ENCODE data around the gene TAF1B. TPM values are rescaled to one million over a fixed set of nuclear protein-coding genes. Genes with fewer than 3 reads are reported as not detected.
A peak's percentile ranks its signal among the peaks of the same experiment; 100 is the strongest.

The TAF1B gene
- total RNA-seq, 1 donor from 2014 or later, result 19.5 TPM

GRCh38 chr2:9941996-9942390, 98.7 kb downstream of the TAF1B start:
- no peaks in the 10 kb centered on the region for H3K36me3 ChIP-seq
- H3K27ac ChIP-seq, result no peak overlapping the region
- no peak overlapping the region for H3K4me3 ChIP-seq
- intact Hi-C loops (cut with DNase I), result no loop called here
- ATAC-seq, result no peak
- no peaks in the 10 kb centered on the region for H3K9me3 ChIP-seq
- no peak for TF ChIP-seq CTCF (IDR thresholded peaks at IDR 0.05)
- peaks cover 5% of the 10 kb centered on the region for H3K4me1 ChIP-seq
- H3K27me3 ChIP-seq, result peaks cover 4% of the 10 kb centered on the region
- DNase-seq, result no peak

GRCh38 chr2:9944330-9944758, 101.1 kb downstream of the TAF1B start:
- Histone ChIP-seq H3K4me1 (peaks cover 5% of the 10 kb centered on the region), H3K27me3 (peaks cover 4% of the 10 kb centered on the region), H3K36me3 (no peaks in the 10 kb centered on the region), H3K9me3 (no peaks in the 10 kb centered on the region), H3K27ac (no peak overlapping the region), H3K4me3 (no peak overlapping the region)
- DNase-seq (no peak), ATAC-seq (peak; percentile 16)
- no peak for TF ChIP-seq CTCF (IDR thresholded peaks at IDR 0.05)
- intact Hi-C loops (cut with DNase I), result no loop called here

- H3K36me3 ChIP-seq, result no peaks in the 10 kb centered on the region
Measured at GRCh38 chr2:9945596-9945995, 102.3 kb downstream of the TAF1B start.

GRCh38 chr2:9946076-9946475, 102.8 kb downstream of the TAF1B start:
- DNase-seq (no peak), ATAC-seq (no peak)
- H3K36me3 ChIP-seq, result no peaks in the 10 kb centered on the region
- no peaks in the 10 kb centered on the region for H3K4me1 ChIP-seq
- no peaks in the 10 kb centered on the region for H3K9me3 ChIP-seq
- intact Hi-C loops (cut with DNase I), result no loop called here
- H3K4me3 ChIP-seq, result no peak overlapping the region
- H3K27me3 ChIP-seq, result peaks cover 4% of the 10 kb centered on the region
- no peak for TF ChIP-seq CTCF (IDR thresholded peaks at IDR 0.05)
- H3K27ac ChIP-seq, result no peak overlapping the region

More at GRCh38 chr2:9945596-9945995, 102.3 kb downstream of the TAF1B start:
- no peak for DNase-seq
- no peak for TF ChIP-seq CTCF (IDR thresholded peaks at IDR 0.05)
- H3K9me3 ChIP-seq, result no peaks in the 10 kb centered on the region
- no peak overlapping the region for H3K27ac ChIP-seq
- intact Hi-C loops (cut with DNase I), result no loop called here
- H3K4me1 ChIP-seq, result peaks cover under 1% of the 10 kb centered on the region
- H3K27me3 ChIP-seq, result peaks cover 4% of the 10 kb centered on the region
- no peak overlapping the region for H3K4me3 ChIP-seq
- ATAC-seq, result no peak

GRCh38 chr2:9946818-9947217, 103.5 kb downstream of the TAF1B start:
- ATAC-seq, result no peak
- intact Hi-C loops (cut with DNase I), result no loop called here
- Histone ChIP-seq H3K27me3 (peaks cover 4% of the 10 kb centered on the region), H3K9me3 (no peaks in the 10 kb centered on the region), H3K4me1 (no peaks in the 10 kb centered on the region), H3K36me3 (no peaks in the 10 kb centered on the region), H3K4me3 (no peak overlapping the region), H3K27ac (no peak overlapping the region)
- no peak for TF ChIP-seq CTCF (IDR thresholded peaks at IDR 0.05)
- no peak for DNase-seq

GRCh38 chr2:9948721-9949120, 105.4 kb downstream of the TAF1B start:
- no peak overlapping the region for H3K4me3 ChIP-seq
- no peak for ATAC-seq
- H3K4me1 ChIP-seq, result peaks cover 4% of the 10 kb centered on the region
- peaks cover 4% of the 10 kb centered on the region for H3K27me3 ChIP-seq
- intact Hi-C loops (cut with DNase I), result no loop called here
- no peak for TF ChIP-seq CTCF (IDR thresholded peaks at IDR 0.05)
- no peak for DNase-seq
- H3K36me3 ChIP-seq, result no peaks in the 10 kb centered on the region
- H3K9me3 ChIP-seq, result no peaks in the 10 kb centered on the region
- no peak overlapping the region for H3K27ac ChIP-seq
